GM12878 (cell line): ENCODE results near the gene NTPCR. TPM values are rescaled to one million over a fixed set of nuclear protein-coding genes. Genes with fewer than 3 reads are reported as not detected.

ENCODE experiments used
- ATAC-seq: fragments of 200-7000 bp; cut with Tn5 transposase; 3 replicates; pipeline ENCODE4 v1.9.1; 2020; ENCODE audit warnings: mild to moderate bottlenecking, moderate library complexity
- BruUV-seq: library from RNA; stranded (reverse); fragments of 400-500 nt; replicated peaks from 2 replicates; lab custom pipeline; 2021; lab: Mats Ljungman, UMichigan
- CTCF ChIA-PET: fragments of 300-600 bp; sonication (Branson Sonifier 250); formaldehyde crosslinking; extraction: SDS; loops from one replicate; lab custom pipeline; 2021; ENCODE audit warnings: inconsistent platforms; lab: Yijun Ruan, JAX
- POLR2A ChIA-PET: fragments of 350-600 bp; formaldehyde crosslinking; extraction: SDS; loops from one replicate; lab custom pipeline; 2021; ENCODE audit warnings: inconsistent platforms; lab: Charles Lee
- RAD21 ChIA-PET: fragments of 300-600 bp; sonication (Branson Sonifier 250); formaldehyde crosslinking; loops from one replicate; lab custom pipeline; 2023; ENCODE audit warnings: antibody characterized with exemption; ENCODE audit not compliant: unreplicated experiment; lab: Charles Lee
- SMC1A ChIA-PET: fragments of 300-600 bp; sonication (Branson Sonifier 250); formaldehyde crosslinking; loops from one replicate; lab custom pipeline; 2023; ENCODE audit not compliant: unreplicated experiment, uncharacterized antibody; lab: Charles Lee
- DNase-seq: peaks from one replicate; pipeline ENCODE4 v3.0.0-alpha.2; 2011; ENCODE audit warnings: low read depth, low spot score
- FAIRE-seq: peaks from 3 replicates; lab custom pipeline; 2011; peaks lifted over from hg19 to GRCh38; lab: Jason Lieb, UNC
- H2AFZ ChIP-seq: 2 replicates; pipeline ENCODE4 v1.6.0; 2011; ENCODE audit warnings: low read depth, low read length, control low read depth; ENCODE audit not compliant: control insufficient read depth
- H3K27ac ChIP-seq: 2 replicates; pipeline ENCODE4 v1.5.1; 2011; ENCODE audit warnings: control low read depth; ENCODE audit not compliant: control insufficient read depth, insufficient read depth
- H3K27me3 ChIP-seq, 2 experiments: replicated peaks in 1 of 2; 2 replicates each; pipeline versions ENCODE4 v1.6.0 to v1.6.1; 2011; ENCODE audit warnings: low read length in 1 of 2; ENCODE audit not compliant: control insufficient read depth in 2 of 2, insufficient read depth in 2 of 2
- H3K36me3 ChIP-seq, 2 experiments: 2 replicates each; pipeline ENCODE4 v1.5.1; 2011; ENCODE audit warnings: low read length in 1 of 2; ENCODE audit not compliant: control insufficient read depth in 2 of 2, insufficient read depth in 2 of 2
- H3K4me1 ChIP-seq: 2 replicates; pipeline ENCODE4 v1.6.1; 2011; ENCODE audit warnings: mild to moderate bottlenecking, low read length, moderate library complexity, mixed read lengths; ENCODE audit not compliant: control insufficient read depth, insufficient read depth
- H3K4me2 ChIP-seq: 2 replicates; pipeline ENCODE4 v1.6.0; 2011; ENCODE audit warnings: control low read depth; ENCODE audit not compliant: control insufficient read depth, insufficient read depth
- H3K4me3 ChIP-seq: fragments of 200-600 bp; sonication (generic); 2 replicates; pipeline ENCODE4 v1.5.1; 2016
- H3K79me2 ChIP-seq: 2 replicates; pipeline ENCODE4 v1.6.0; 2011; ENCODE audit warnings: low read length; ENCODE audit not compliant: control insufficient read depth, insufficient read depth
- H3K9ac ChIP-seq: 2 replicates; pipeline ENCODE4 v1.8.0; 2011; ENCODE audit warnings: low read length, control low read depth, mixed read lengths; ENCODE audit not compliant: control insufficient read depth, insufficient read depth
- H3K9me3 ChIP-seq: replicated peaks from 3 replicates; pipeline ENCODE4 v1.5.1; 2011; ENCODE audit warnings: mild to moderate bottlenecking, low read length; ENCODE audit not compliant: control insufficient read depth, insufficient read depth
- H4K20me1 ChIP-seq: 2 replicates; pipeline ENCODE4 v1.6.0; 2011; ENCODE audit not compliant: control insufficient read depth, insufficient read depth
- BACH1 ChIP-seq: fragments of 450-650 bp; IDR thresholded peaks from 2 replicates; pipeline ENCODE4 v1.6.1; 2017; ENCODE audit warnings: mild to moderate bottlenecking, borderline replicate concordance
- KAT2A ChIP-seq: conservative IDR thresholded peaks from 2 replicates; pipeline ENCODE4 v1.6.1; 2011; ENCODE audit warnings: low read depth, low read length; ENCODE audit not compliant: control insufficient read depth
- KLF5 ChIP-seq: fragments of 450-650 bp; IDR thresholded peaks from 2 replicates; pipeline ENCODE4 v1.6.1; 2014; ENCODE audit warnings: mild to moderate bottlenecking; ENCODE audit not compliant: partially characterized antibody
- RUNX3 ChIP-seq: IDR thresholded peaks from 2 replicates; pipeline ENCODE4 v1.6.1; 2012; ENCODE audit warnings: low read length, inconsistent platforms
- WRNIP1 ChIP-seq: IDR thresholded peaks from 2 replicates; pipeline ENCODE4 v1.6.1; 2011; ENCODE audit warnings: low read depth, low read length, improper control_type of control experiment, borderline replicate concordance
- WGBS: methylation state at CpG from one replicate; pipeline ENCODE4 v1.1.6; 2016; ENCODE audit warnings: low lambda C conversion rate; ENCODE audit not compliant: insufficient replicate concordance, insufficient coverage; ENCODE audit errors: missing lambda C conversion rate; 5-methylcytosine and 5-hydroxymethylcytosine counted together
- in situ Hi-C: fragments of 300-500 bp; cut with MboI; formaldehyde crosslinking; loops from 9 replicates; pipeline ENCODE4 v1.14.3; 2018; ENCODE audit warnings: mixed read lengths
- intact Hi-C: fragments of 100-400 bp; cut with micrococcal nuclease; formaldehyde crosslinking; loops from one replicate; pipeline ENCODE4 v1.14.2; 2022; ENCODE audit not compliant: unreplicated experiment
- polyA plus RNA-seq, 11 experiments: library from polyadenylated mRNA; depleted of rRNA in 4 of 11; unstranded in 6 of 11; stranded (reverse) in 5 of 11; fragments of >200 nt; fragmentation: Nextera tagmentation in 4 of 11; fragmentation: Illumina TruSeq in 1 of 11; extraction: Ambion mirVana in 4 of 11; extraction: Trizol in 1 of 11; gene quantifications; 1 replicate in 1 of 11; 2 replicates in 10 of 11; pipeline versions ENCODE4 v1.2.1 to v1.2.3, GENCODE V29; 2011 to 2016; ENCODE audit warnings: inconsistent platforms in 2 of 11, missing spikeins in 2 of 11, low read depth in 1 of 11
- total RNA-seq, 4 experiments: library from RNA; depleted of rRNA in 3 of 4; stranded (reverse); fragments of >200 nt in 3 of 4; fragmentation: Illumina TruSeq in 1 of 4; extraction: Trizol in 1 of 4; gene quantifications; 2 replicates each; pipeline versions ENCODE4 v1.2.1 to v1.2.3, GENCODE V29; 2013 to 2021
- TF ChIP-seq, protein P1 (sequence below): fragments of 450-650 bp; formaldehyde crosslinking; IDR thresholded peaks from 2 replicates; pipeline ENCODE4 v1.4.0; 2022; ENCODE audit warnings: mild to moderate bottlenecking, moderate library complexity

NTPCR gene
- total and polyA plus RNA-seq, 10 of the 15 experiments (the other 5 are each of a cell fraction or from before 2014, with no cell fraction given), result 25.4 to 109 (median 56.6) TPM

DNA sequence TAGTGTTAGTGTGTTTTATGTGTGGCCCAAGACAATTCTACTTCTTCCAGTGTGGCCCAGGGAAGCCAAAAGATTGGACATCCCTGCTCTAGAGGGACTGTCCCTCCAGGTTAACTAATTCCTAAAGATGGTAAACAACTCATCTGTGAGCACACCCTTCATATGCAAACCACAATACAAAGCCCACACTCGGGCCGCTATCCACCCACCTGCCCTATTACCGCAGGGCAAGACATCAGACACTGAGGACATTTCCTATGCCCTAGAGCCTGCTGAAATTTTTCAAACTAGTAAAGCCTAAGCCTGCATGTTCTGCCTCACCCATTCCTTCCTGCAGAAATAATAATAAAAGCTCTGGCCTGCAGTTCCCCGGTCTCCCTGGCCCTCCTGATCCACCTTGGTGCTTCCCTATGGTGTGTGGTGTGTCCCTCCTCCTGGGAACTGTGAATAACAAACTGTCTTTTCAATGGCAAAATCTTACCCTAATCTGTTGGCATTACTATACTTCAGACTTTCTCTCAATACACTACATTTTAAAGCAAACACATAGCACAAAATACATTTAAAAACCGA, 39.3 kb upstream of the NTPCR start:
- H3K27ac ChIP-seq, result no peak overlapping the region
- in situ Hi-C loops, result no loop called here
- no peaks in the 10 kb centered on the region for H3K27me3 ChIP-seq
- H3K4me2 ChIP-seq, result no peak overlapping the region
- FAIRE-seq, result no peak
- no peaks in the 10 kb centered on the region for H3K36me3 ChIP-seq
- ChIA-PET RAD21 (no interaction called here), SMC1A (no interaction called here), CTCF (interaction anchor here (1.4 kb wide), 1 partner anchor 19 kb away, joined by 3 read pairs; no protein-coding TSS in a partner anchor), POLR2A (no interaction called here)
- no peaks in the 10 kb centered on the region for H3K79me2 ChIP-seq
- H3K4me1 ChIP-seq, result no peaks in the 10 kb centered on the region; the same call in 1 of the 2 replicates
- intact Hi-C loops, result no loop called here
- H3K9me3 ChIP-seq, result no peaks in the 10 kb centered on the region
- H3K9ac ChIP-seq, result no peak overlapping the region
- no peak for DNase-seq
- TF ChIP-seq BACH1, result no peak
- TF ChIP-seq, protein P1, sequence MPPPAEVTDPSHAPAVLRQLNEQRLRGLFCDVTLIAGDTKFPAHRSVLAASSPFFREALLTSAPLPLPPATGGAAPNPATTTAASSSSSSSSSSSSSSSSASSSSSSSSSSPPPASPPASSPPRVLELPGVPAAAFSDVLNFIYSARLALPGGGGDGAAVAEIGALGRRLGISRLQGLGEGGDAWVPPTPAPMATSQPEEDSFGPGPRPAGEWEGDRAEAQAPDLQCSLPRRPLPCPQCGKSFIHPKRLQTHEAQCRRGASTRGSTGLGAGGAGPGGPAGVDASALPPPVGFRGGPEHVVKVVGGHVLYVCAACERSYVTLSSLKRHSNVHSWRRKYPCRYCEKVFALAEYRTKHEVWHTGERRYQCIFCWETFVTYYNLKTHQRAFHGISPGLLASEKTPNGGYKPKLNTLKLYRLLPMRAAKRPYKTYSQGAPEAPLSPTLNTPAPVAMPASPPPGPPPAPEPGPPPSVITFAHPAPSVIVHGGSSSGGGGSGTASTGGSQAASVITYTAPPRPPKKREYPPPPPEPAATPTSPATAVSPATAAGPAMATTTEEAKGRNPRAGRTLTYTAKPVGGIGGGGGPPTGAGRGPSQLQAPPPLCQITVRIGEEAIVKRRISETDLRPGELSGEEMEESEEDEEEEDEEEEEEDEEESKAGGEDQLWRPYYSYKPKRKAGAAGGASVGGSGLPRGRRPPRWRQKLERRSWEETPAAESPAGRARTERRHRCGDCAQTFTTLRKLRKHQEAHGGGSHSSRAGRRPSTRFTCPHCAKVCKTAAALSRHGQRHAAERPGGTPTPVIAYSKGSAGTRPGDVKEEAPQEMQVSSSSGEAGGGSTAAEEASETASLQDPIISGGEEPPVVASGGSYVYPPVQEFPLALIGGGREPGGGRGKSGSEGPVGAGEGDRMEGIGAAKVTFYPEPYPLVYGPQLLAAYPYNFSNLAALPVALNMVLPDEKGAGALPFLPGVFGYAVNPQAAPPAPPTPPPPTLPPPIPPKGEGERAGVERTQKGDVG (CRISPR knock-in tag), result no peak
- TF ChIP-seq KAT2A, result no peak
- no peak for TF ChIP-seq WRNIP1
- TF ChIP-seq KLF5, result no peak
- TF ChIP-seq RUNX3, result 0 out of 2 replicates have a peak, but pooled peaks have one; percentile 23
- no peak overlapping the region for H3K4me3 ChIP-seq
- no TSS peak for BruUV-seq
- 66% methylated on average over 5 of the region's 5 CpGs for WGBS
- ATAC-seq, result no peak
- H4K20me1 ChIP-seq, result no peaks in the 10 kb centered on the region
- no peak overlapping the region for H2AFZ ChIP-seq
